HG03175 (cell line): Measurements from ENCODE around the gene DALRD3.

Experiments used
- ATAC-seq: cut with Tn5 transposase; IDR thresholded peaks from one replicate; pipeline ENCODE4 v1.9.1; 2021; ENCODE audit warnings: mild to moderate bottlenecking, moderate library complexity; ENCODE audit not compliant: unreplicated experiment

The DALRD3 gene

DNA sequence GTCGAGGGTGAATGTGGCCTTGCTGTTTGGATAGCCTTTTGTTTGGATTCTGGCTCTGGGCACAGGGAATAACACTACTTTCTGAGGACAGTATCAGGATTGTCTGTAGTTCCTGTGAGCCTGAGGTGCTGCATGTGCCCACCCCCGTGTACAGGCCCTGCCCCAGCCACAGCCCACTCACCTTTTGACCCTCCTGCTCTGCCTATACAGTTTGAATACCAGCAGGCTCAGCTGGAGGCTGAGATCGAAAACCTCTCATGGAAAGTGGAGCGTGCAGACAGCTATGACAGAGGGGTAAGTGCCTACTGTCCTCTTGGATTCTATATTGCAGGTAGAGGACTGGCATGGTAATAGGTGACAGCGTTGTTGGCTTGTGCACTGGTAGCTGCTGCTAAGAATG is 35.7 kb downstream of the DALRD3 start:
- ATAC-seq, result no peak

DNA sequence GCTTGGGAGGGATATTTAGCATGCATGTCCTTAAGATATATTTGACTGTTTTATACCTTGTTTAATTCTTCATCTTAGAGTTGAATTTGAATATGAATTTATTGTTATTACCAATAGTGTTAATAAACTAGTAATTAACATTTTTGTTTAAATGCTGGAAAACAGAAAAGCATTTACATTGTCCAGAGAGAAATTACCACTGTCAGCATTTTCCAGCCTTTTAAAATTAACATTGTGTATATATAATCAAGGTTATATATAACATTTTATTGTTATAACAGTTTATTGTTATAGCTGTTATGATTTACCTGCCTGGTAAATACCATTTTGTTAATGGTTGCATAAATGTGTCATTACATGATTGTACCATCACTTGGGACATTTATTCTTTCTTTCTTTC is 36.4 kb downstream of the DALRD3 start:
- ATAC-seq, result no peak

DNA sequence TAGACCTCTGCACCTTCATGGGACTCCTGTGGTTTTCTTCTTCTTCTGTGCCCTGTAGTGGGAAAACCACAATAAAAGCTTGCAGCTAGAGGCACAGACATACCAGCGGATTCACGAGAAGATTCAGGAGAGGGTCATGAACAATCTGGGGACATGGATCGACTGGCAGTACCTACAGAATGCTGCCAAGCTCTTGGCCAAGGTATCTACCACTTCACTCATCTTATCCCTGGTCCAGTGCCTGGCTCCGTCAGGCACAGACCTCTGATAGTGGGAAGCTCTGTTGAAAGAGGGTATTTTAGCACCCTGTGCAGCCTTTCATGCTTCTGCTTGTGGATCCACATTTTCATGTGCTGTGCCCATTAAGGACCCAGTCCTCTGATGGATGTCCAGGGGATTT is 38.1 kb downstream of the DALRD3 start:
- ATAC-seq, result no peak

DNA sequence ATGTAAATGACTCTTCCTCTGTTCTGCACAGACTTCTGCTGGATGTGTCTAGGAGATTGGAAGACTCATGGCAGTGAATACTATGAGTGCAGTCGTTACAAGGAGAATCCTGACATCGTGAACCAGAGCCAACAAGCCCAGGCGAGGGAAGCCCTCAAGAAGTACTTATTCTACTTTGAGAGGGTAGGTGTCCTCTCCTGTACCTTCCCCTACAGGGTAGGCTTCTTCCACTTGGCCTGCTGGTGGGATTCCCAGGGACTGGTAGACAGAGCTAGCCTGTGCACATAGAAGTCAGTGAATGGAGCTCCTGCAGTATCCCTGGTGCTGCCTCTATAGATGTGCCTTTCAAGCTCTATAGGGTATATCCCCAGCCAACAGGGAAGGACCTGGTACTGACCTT is 38.9 kb downstream of the DALRD3 start:
- ATAC-seq, result no peak

DNA sequence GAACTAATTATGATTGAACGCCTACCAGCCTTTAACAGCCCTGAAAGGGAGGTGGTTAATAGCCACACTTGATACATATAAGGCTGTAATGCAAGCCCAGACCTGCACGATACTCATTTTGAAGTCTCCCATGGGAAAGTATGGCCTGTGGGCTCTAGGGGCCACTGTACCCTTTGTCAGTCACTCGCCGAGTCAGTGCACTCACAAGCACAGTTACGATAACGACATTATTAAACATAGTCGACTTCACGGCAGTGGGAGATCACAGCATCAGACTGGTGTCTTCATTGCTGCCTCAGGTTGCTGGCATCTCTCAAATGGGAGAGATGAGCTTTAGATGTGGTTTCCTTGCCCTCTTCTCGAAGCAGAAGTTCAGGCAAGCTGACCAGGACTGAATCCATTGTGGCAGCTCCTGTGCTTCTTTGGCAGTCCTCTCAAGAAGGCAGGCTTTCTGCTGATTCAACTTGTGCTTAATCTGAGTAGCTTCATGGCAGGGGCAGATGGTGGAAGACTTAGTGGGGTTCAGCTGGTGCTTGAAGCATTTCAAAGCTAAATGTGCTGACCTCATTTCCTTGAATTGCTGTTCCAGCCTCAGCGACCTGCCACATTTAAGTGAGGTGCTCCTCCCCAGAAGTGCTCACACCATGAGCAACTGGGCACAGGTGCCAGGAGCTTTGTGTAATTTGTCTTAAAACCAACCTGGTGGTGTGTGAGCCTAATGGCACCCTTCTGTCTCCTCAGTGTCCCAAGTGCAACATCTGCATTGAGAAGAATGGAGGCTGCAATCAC is 44.1 kb downstream of the DALRD3 start:
- ATAC-seq, result no peak

DNA sequence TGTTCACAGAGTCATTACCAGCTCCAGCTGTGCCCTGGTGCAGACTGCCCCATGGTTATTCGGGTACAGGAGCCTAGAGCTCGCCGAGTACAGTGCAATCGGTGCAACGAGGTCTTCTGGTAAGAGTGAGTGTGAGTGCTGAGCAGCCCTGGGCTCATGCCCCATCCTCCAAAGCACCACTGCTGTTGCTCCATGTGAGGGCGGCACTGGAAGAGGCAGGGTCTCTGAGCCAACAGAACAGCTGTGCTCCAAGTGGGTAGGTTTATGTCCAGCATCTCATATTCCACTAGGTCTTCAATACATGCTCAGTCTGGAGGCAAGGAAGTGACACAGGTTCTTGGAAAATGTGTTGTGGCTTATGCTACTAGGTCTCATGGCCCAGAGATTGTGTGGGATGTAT is 47.8 kb downstream of the DALRD3 start:
- ATAC-seq, result no peak

DNA sequence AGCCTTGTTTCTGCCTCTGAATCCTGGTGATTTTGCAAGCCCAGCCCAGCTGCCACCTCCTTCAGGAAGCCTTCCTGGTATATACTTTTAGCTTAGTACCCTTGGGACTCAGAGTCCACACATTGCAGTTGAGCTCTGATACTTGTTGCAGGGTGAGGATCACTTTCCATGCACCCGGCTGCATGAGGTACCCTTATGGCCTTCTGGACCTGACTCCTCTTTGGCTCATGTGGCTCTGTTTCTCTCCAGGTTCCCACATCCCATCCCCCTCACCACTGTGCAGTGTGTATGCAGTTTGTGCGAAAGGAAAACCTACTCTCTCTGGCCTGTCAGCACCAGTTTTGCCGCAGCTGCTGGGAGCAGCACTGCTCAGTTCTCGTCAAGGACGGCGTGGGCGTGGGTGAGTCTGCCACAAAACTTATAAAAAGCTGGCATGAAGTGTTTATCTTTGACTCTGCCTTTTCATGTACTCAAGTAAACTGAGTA is 51.5 kb downstream of the DALRD3 start:
- no peak for ATAC-seq

DNA sequence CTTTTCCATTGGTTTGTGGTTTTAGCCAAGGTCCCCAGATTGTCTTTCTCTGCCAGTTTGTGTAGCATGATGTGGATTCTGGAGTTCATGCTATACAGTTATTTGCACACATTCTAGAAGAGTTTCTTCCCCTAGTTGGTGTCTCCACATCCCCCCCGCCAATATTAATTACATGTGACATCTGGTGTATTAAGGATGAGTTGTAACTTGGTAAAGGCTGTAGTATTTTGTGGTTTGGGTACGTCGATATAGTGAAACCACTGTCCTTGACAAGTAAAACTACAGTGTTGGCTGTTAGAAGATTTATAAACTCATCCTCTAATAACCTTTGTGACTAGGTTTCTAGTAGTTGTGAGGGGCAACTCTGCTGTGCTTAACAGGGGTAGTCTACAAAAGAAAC is 52.0 kb downstream of the DALRD3 start:
- no peak for ATAC-seq
